Kidney glomerular epithelial cell (primary cell): ENCODE data around the gene NXPH2.

ENCODE experiments used
- DNase-seq: peaks from one replicate; lab custom pipeline; 2025; lab: John Stamatoyannopoulos, UW

Gene NXPH2

GRCh38 chr2:138637061-138637460 lies 143.1 kb downstream of the NXPH2 start:
- DNase-seq, result no peak

- DNase-seq, result no peak
Measured at GRCh38 chr2:138633049-138633448, 147.1 kb downstream of the NXPH2 start.

GRCh38 chr2:138632066-138632620 lies 148.0 kb downstream of the NXPH2 start:
- no peak for DNase-seq

- DNase-seq, result no peak
Measured at GRCh38 chr2:138630164-138630563, 150.0 kb downstream of the NXPH2 start.

- DNase-seq, result no peak
Measured at GRCh38 chr2:138626148-138626547, 154.0 kb downstream of the NXPH2 start.

- DNase-seq, result no peak
Measured at GRCh38 chr2:138622613-138623012, 157.6 kb downstream of the NXPH2 start.

- DNase-seq, result no peak
Measured at GRCh38 chr2:138621139-138621538, 159.1 kb downstream of the NXPH2 start.

- no peak for DNase-seq
Measured at GRCh38 chr2:138620431-138620830, 159.8 kb downstream of the NXPH2 start.
